WTC11 (cell line): Measurements from ENCODE around the gene PDCD1. TPM values are rescaled to one million over a fixed set of nuclear protein-coding genes. Genes with fewer than 3 reads are reported as not detected.

ENCODE experiments used
- ATAC-seq: fragments of 200-7000 bp; cut with Tn5 transposase; 2 replicates; pipeline ENCODE4 v1.10.0; 2021; ENCODE audit warnings: mild to moderate bottlenecking, moderate library complexity
- CTCF ChIA-PET: fragments of 300-600 bp; sonication (Branson Sonifier 250); formaldehyde crosslinking; loops from one replicate; lab custom pipeline; 2021; ENCODE audit warnings: antibody characterized with exemption; lab: Charles Lee
- POLR2A ChIA-PET: fragments of 350-600 bp; sonication (Branson Sonifier 250); formaldehyde crosslinking; loops from one replicate; lab custom pipeline; 2021; ENCODE audit warnings: antibody characterized with exemption; lab: Charles Lee
- DNase-seq: peaks from one replicate; pipeline ENCODE4 v3.0.0; 2021; ENCODE audit warnings: low spot score
- H3K27ac Mint-ChIP-seq: 2 replicates; pipeline ENCODE4 v1.8.0; 2021; ENCODE audit warnings: mixed read lengths
- H3K27me3 Mint-ChIP-seq: 2 replicates; pipeline ENCODE4 v1.8.0; 2021; ENCODE audit warnings: low read depth, mild to moderate bottlenecking, moderate library complexity, mixed read lengths
- H3K36me3 Mint-ChIP-seq: 2 replicates; pipeline ENCODE4 v1.8.0; 2021; ENCODE audit warnings: mixed read lengths
- H3K4me1 Mint-ChIP-seq: 2 replicates; pipeline ENCODE4 v1.8.0; 2022; ENCODE audit warnings: mixed read lengths
- H3K4me3 Mint-ChIP-seq: 2 replicates; pipeline ENCODE4 v1.8.0; 2021; ENCODE audit warnings: mild to moderate bottlenecking, moderate library complexity, mixed read lengths
- H3K9me3 Mint-ChIP-seq: 2 replicates; pipeline ENCODE4 v1.8.0; 2021; ENCODE audit warnings: mixed read lengths
- AR ChIP-seq: fragments of 250-450 bp; sonication (Bioruptor Pico); IDR thresholded peaks from 2 replicates; pipeline ENCODE4 v1.9.0; 2021; ENCODE audit warnings: mild to moderate bottlenecking
- ARID4B ChIP-seq: sonication (generic); formaldehyde crosslinking; IDR thresholded peaks from 2 replicates; pipeline ENCODE4 v1.8.0; 2023; ENCODE audit warnings: missing genetic modification reagents, mild to moderate bottlenecking, borderline replicate concordance
- ATF1 ChIP-seq: sonication (generic); formaldehyde crosslinking; IDR thresholded peaks from 2 replicates; pipeline ENCODE4 v1.8.1; 2023; ENCODE audit warnings: mild to moderate bottlenecking, moderate library complexity, missing genetic modification reagents
- ATF2 ChIP-seq: sonication (generic); formaldehyde crosslinking; IDR thresholded peaks from 2 replicates; pipeline ENCODE4 v1.8.1; 2022; ENCODE audit warnings: low read depth, missing genetic modification reagents, borderline replicate concordance
- CDX4 ChIP-seq: fragments of 250-450 bp; sonication (Bioruptor Pico); IDR thresholded peaks from 2 replicates; pipeline ENCODE4 v1.9.0; 2021; ENCODE audit warnings: moderate library complexity, mild to moderate bottlenecking, inconsistent platforms, borderline replicate concordance
- E2F5 ChIP-seq: sonication (generic); formaldehyde crosslinking; IDR thresholded peaks from 2 replicates; pipeline ENCODE4 v1.8.1; 2022; ENCODE audit warnings: mild to moderate bottlenecking, moderate library complexity, missing genetic modification reagents
- FOXP1 ChIP-seq: sonication (generic); formaldehyde crosslinking; IDR thresholded peaks from 2 replicates; pipeline ENCODE4 v1.8.0; 2022; ENCODE audit warnings: missing genetic modification reagents, mild to moderate bottlenecking, moderate library complexity, borderline replicate concordance
- HMGXB4 ChIP-seq: sonication (generic); formaldehyde crosslinking; IDR thresholded peaks from 2 replicates; pipeline ENCODE4 v1.8.1; 2023; ENCODE audit warnings: mild to moderate bottlenecking, moderate library complexity, missing genetic modification reagents
- JAZF1 ChIP-seq: fragments of 250-450 bp; sonication (Bioruptor Pico); IDR thresholded peaks from 2 replicates; pipeline ENCODE4 v1.9.0; 2021; ENCODE audit warnings: moderate library complexity, mild to moderate bottlenecking, inconsistent platforms
- JUN ChIP-seq: sonication (generic); formaldehyde crosslinking; IDR thresholded peaks from 2 replicates; pipeline ENCODE4 v1.8.0; 2023; ENCODE audit warnings: mild to moderate bottlenecking, missing genetic modification reagents
- KAT7 ChIP-seq: sonication (generic); formaldehyde crosslinking; IDR thresholded peaks from 2 replicates; pipeline ENCODE4 v1.8.1; 2023; ENCODE audit warnings: missing genetic modification reagents, mild to moderate bottlenecking, borderline replicate concordance
- NFE2L1 ChIP-seq: sonication (generic); formaldehyde crosslinking; IDR thresholded peaks from 2 replicates; pipeline ENCODE4 v1.8.1; 2023; ENCODE audit warnings: missing genetic modification reagents
- USF1 ChIP-seq: sonication (generic); formaldehyde crosslinking; IDR thresholded peaks from 2 replicates; pipeline ENCODE4 v1.8.0; 2022; ENCODE audit warnings: mild to moderate bottlenecking, missing genetic modification reagents
- ZNF138 ChIP-seq: sonication (generic); formaldehyde crosslinking; conservative IDR thresholded peaks from 2 replicates; pipeline ENCODE4 v1.8.1; 2022; ENCODE audit warnings: mild to moderate bottlenecking, moderate library complexity, missing genetic modification reagents
- ZSCAN18 ChIP-seq: fragments of 250-450 bp; sonication (Bioruptor Pico); IDR thresholded peaks from 2 replicates; pipeline ENCODE4 v2.1.2; 2022; ENCODE audit warnings: mild to moderate bottlenecking, moderate library complexity
- total RNA-seq: library from RNA; stranded (reverse); gene quantifications from 3 replicates; pipeline ENCODE4 v1.2.3, GENCODE V29; 2021

PDCD1 gene
- total RNA-seq, 1 experiment from 2014 or later: 0.52 TPM

GRCh38 chr2:241865957-241866789, 7.5 kb upstream of the PDCD1 start (continued):
- no peak for TF ChIP-seq ATF2 (CRISPR knock-in tag)
- TF ChIP-seq ZSCAN18 (CRISPR knock-in tag): no peak

GRCh38 chr2:241865416-241865956, 6.8 kb upstream of the PDCD1 start:
- peaks cover 4% of the 10 kb centered on the region; the same call in 1 of the 2 replicates for H3K36me3 Mint-ChIP-seq
- no peak overlapping the region for H3K4me3 Mint-ChIP-seq
- DNase-seq (no peak), ATAC-seq (no peak)
- H3K4me1 Mint-ChIP-seq: peaks cover 11% of the 10 kb centered on the region; the same call in 1 of the 2 replicates
- no peak overlapping the region for H3K27ac Mint-ChIP-seq
- peaks cover 6% of the 10 kb centered on the region for H3K27me3 Mint-ChIP-seq
- CTCF ChIA-PET: interaction anchor here (0.9 to 1.2 kb wide), 2 partner anchors 21 to 255 kb away, joined by 3 to 4 read pairs; no protein-coding TSS in a partner anchor
- TF ChIP-seq JUN (no peak), NFE2L1 (0 out of 2 replicates have a peak, but pooled peaks have one; percentile 3)
- TF ChIP-seq, all 79 proteins: peak for 1
- POLR2A ChIA-PET: no interaction called here
- peaks cover 16% of the 10 kb centered on the region for H3K9me3 Mint-ChIP-seq

- Mint-ChIP-seq H3K9me3 (peaks cover 16% of the 10 kb centered on the region), H3K27me3 (peaks cover 6% of the 10 kb centered on the region), H3K27ac (no peak overlapping the region), H3K4me3 (no peak overlapping the region), H3K36me3 (peaks cover 4% of the 10 kb centered on the region; the same call in 1 of the 2 replicates), H3K4me1 (peaks cover 11% of the 10 kb centered on the region; the same call in 1 of the 2 replicates)
- DNase-seq (no peak), ATAC-seq (no peak)
- CTCF ChIA-PET: no interaction called here
- POLR2A ChIA-PET: no interaction called here
- TF ChIP-seq CDX4 (no peak), E2F5 (CRISPR knock-in tag) (no peak), ZNF138 (CRISPR knock-in tag) (no peak), ATF1 (CRISPR knock-in tag) (no peak), HMGXB4 (CRISPR knock-in tag) (no peak), ARID4B (CRISPR knock-in tag) (no peak), USF1 (CRISPR knock-in tag) (no peak), KAT7 (CRISPR knock-in tag) (no peak), JAZF1 (CRISPR knock-in tag) (no peak), FOXP1 (CRISPR knock-in tag) (no peak), AR (CRISPR knock-in tag) (no peak)
These were observed 6.1 kb upstream of the PDCD1 start for GRCh38 chr2:241864850-241865213.
